Stimulated activated CD8-positive, alpha-beta memory T cell treated with anti-CD3 and anti-CD28 coated beads, Interleukin-15, amount 100 ng/mL, for 4 hours (primary cell): ENCODE data around the gene FRMD6.

Source experiments
- DNase-seq, 2 donors: peaks; one replicate each; pipeline ENCODE4 v3.0.0-alpha.2; 2020; ENCODE audit warnings: low read depth in 2 of 2

FRMD6 gene

GRCh38 chr14:51651388-51652167, at the start of gene FRMD6:
TSS of gene FRMD6 (plus strand) at chr14:51651910. CDS start at chr14:51689837, 37,927 bp downstream.
- peak; percentile 38 to 61 for DNase-seq

GRCh38 chr14:51602310-51602709, 49.4 kb upstream of the FRMD6 start:
- no peak for DNase-seq

- DNase-seq, result no peak
Measured at GRCh38 chr14:51603495-51603894, 48.2 kb upstream of the FRMD6 start.

- DNase-seq, result no peak
Measured at GRCh38 chr14:51604073-51604472, 47.6 kb upstream of the FRMD6 start.

GRCh38 chr14:51605575-51605974, 46.1 kb upstream of the FRMD6 start:
- DNase-seq, result no peak

GRCh38 chr14:51607711-51608110, 44.0 kb upstream of the FRMD6 start:
- DNase-seq, result no peak

- no peak for DNase-seq
Measured at GRCh38 chr14:51609251-51609954, 42.3 kb upstream of the FRMD6 start.

- no peak for DNase-seq
Measured at GRCh38 chr14:51609955-51610283, 41.8 kb upstream of the FRMD6 start.

- no peak for DNase-seq
Measured at GRCh38 chr14:51610771-51611170, 40.9 kb upstream of the FRMD6 start.

- DNase-seq, result no peak
Measured at GRCh38 chr14:51612449-51612848, 39.3 kb upstream of the FRMD6 start.

- DNase-seq, result no peak
Measured at GRCh38 chr14:51613416-51613815, 38.3 kb upstream of the FRMD6 start.

- DNase-seq, result no peak
Measured at GRCh38 chr14:51614707-51615106, 37.0 kb upstream of the FRMD6 start.

GRCh38 chr14:51616256-51616655, 35.5 kb upstream of the FRMD6 start:
- no peak for DNase-seq

- DNase-seq, result no peak
Measured at GRCh38 chr14:51616724-51617409, 34.8 kb upstream of the FRMD6 start.

GRCh38 chr14:51619561-51619960, 32.1 kb upstream of the FRMD6 start:
- no peak for DNase-seq

- DNase-seq, result no peak
Measured at GRCh38 chr14:51620056-51620455, 31.7 kb upstream of the FRMD6 start.

- no peak for DNase-seq
Measured at GRCh38 chr14:51621654-51622053, 30.1 kb upstream of the FRMD6 start.

- DNase-seq, result no peak
Measured at GRCh38 chr14:51622376-51622775, 29.3 kb upstream of the FRMD6 start.

- no peak for DNase-seq
Measured at GRCh38 chr14:51624955-51625569, 26.6 kb upstream of the FRMD6 start.

GRCh38 chr14:51626185-51626584, 25.5 kb upstream of the FRMD6 start:
- no peak for DNase-seq

GRCh38 chr14:51626788-51627187, 24.9 kb upstream of the FRMD6 start:
- no peak for DNase-seq

- DNase-seq, result no peak
Measured at GRCh38 chr14:51627313-51627712, 24.4 kb upstream of the FRMD6 start.
